Suppressor macrophage treated with lipopolysaccharide for 1 hour (primary cell): ENCODE results near the gene FER1L5.

Experiments
- DNase-seq, 3 donors: peaks; one replicate each; pipeline ENCODE4 v3.0.0-alpha.2; 2020 to 2022

Gene FER1L5

GRCh38 chr2:96683972-96684820, 41.6 kb downstream of the FER1L5 start:
- no peak for DNase-seq

GRCh38 chr2:96684883-96685576, 42.5 kb downstream of the FER1L5 start:
- no peak for DNase-seq

GRCh38 chr2:96685577-96686459, 43.3 kb downstream of the FER1L5 start:
- no peak for DNase-seq

- no peak for DNase-seq
These were observed 44.7 kb downstream of the FER1L5 start for GRCh38 chr2:96687266-96687665.

GRCh38 chr2:96687711-96688640, 45.4 kb downstream of the FER1L5 start:
- DNase-seq, result no peak

GRCh38 chr2:96688649-96689430, 46.3 kb downstream of the FER1L5 start:
- no peak for DNase-seq

- no peak for DNase-seq
These were observed 46.9 kb downstream of the FER1L5 start for GRCh38 chr2:96689431-96689991.

- no peak for DNase-seq
These were observed 47.9 kb downstream of the FER1L5 start for GRCh38 chr2:96690306-96691021.

GRCh38 chr2:96691022-96691612, 48.6 kb downstream of the FER1L5 start:
- DNase-seq, result no peak

GRCh38 chr2:96692094-96692971, 49.8 kb downstream of the FER1L5 start:
- DNase-seq, result no peak

- no peak for DNase-seq
These were observed 51.0 kb downstream of the FER1L5 start for GRCh38 chr2:96693286-96694200.

- no peak for DNase-seq
These were observed 51.7 kb downstream of the FER1L5 start for GRCh38 chr2:96694279-96694678.

GRCh38 chr2:96694816-96695455, 52.4 kb downstream of the FER1L5 start:
- no peak for DNase-seq

- no peak for DNase-seq
These were observed 53.0 kb downstream of the FER1L5 start for GRCh38 chr2:96695602-96696001.

GRCh38 chr2:96697476-96697875, 54.9 kb downstream of the FER1L5 start:
- no peak for DNase-seq

GRCh38 chr2:96698221-96698861, 55.8 kb downstream of the FER1L5 start:
- no peak for DNase-seq

- DNase-seq, result no peak
These were observed 56.5 kb downstream of the FER1L5 start for GRCh38 chr2:96699021-96699420.
